Ramos (cell line): ENCODE data around the gene BAHCC1.

ENCODE experiments used
- in situ Hi-C: fragments of 300-500 bp; cut with MboI; formaldehyde crosslinking; loops from one replicate; pipeline ENCODE4 v1.14.3; 2022; ENCODE audit warnings: low sequenced_read_pairs; ENCODE audit not compliant: unreplicated experiment

Gene BAHCC1

DNA sequence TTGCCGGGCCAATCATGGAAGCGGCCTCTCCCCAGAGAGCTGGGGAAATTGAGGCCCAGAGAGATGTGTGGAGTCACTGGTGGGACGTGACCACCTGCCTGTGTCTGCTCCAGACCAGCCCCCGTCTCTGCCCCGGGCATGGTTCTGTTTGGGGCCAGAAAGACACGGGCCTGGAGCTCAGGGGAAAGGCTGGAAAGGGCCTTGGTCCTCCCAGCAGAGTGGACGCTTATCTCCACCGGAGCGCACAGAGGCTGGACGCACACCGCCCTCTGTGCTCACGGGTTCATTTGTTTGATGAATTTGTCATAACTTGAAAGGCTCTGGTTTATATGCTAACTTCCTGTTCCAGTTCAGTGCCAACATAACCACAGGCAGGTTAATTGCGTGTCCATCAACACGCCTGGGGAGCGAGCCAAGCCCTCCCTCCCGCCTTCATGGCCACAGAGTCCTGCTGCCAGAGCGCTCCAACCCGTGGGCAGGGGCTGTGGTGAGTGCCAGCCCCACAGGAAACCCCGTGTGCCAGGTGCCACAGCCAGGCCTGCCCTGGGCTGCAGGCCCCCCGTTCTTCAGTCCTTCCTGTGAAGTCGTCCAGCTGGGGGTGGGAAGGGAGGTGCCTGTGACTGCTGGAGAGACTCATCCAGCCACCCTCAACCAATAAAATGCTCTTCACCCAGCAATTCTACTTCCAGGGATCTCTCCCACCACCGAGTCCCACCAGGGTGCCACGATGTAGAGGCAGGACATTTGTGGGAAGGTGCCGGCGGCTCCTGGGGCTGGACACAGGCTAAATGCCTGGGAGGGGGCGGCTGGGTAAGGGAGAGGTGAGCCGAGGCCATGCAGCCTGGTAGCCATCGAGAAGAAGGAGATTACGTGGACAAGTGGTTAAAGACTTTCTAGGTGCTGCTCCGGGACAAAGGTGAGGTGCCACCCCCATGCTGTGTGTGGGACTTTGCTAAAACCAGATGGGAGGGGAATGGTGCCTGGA, 29.4 kb upstream of the BAHCC1 start:
- in situ Hi-C loops: loop anchor here (25.0 kb wide), 1 partner anchor 104 kb away; no protein-coding TSS in a partner anchor

DNA sequence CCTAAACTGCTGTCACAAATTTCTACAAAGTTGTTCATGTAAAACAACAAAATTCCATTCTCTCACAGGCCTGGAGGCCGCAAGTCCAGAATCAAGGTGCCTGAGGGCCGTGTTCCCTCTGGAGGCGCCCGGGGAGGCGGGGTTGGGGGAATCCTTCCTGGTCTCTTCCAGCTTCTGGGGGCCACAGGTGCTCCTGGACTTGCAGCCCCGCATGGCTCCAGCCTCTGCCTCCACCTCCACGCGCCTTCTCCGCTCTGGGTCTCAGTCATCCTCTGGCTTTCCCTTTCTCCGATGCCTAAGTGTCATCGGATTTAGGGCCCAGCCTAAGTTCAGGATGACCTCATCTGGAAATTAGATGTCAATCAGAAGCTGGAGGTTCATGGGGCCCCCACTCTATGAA, 28.6 kb upstream of the BAHCC1 start:
- in situ Hi-C loops: loop anchor here (25.0 kb wide), 1 partner anchor 104 kb away; no protein-coding TSS in a partner anchor

DNA sequence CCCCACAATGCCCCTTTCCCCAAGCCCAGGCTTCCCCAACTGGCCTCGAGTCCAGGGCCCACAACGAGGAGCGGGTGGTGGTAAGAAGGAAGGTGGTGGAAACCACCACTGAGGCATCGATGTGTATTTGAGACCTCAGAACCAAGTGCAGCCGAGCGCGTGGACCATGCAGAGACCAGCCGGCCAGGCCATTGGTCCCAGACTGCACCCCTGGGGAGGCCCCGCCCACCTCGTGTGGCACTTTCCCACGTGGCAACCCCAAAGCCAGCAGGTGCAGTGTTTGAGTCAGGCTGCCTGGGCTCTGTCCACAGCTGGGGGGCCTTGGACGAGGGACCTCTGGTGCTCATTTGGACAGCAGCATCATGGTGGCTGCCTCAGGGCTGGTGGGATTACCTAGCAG, 28.1 kb upstream of the BAHCC1 start:
- in situ Hi-C loops: loop anchor here (25.0 kb wide), 1 partner anchor 105 kb away; no protein-coding TSS in a partner anchor

DNA sequence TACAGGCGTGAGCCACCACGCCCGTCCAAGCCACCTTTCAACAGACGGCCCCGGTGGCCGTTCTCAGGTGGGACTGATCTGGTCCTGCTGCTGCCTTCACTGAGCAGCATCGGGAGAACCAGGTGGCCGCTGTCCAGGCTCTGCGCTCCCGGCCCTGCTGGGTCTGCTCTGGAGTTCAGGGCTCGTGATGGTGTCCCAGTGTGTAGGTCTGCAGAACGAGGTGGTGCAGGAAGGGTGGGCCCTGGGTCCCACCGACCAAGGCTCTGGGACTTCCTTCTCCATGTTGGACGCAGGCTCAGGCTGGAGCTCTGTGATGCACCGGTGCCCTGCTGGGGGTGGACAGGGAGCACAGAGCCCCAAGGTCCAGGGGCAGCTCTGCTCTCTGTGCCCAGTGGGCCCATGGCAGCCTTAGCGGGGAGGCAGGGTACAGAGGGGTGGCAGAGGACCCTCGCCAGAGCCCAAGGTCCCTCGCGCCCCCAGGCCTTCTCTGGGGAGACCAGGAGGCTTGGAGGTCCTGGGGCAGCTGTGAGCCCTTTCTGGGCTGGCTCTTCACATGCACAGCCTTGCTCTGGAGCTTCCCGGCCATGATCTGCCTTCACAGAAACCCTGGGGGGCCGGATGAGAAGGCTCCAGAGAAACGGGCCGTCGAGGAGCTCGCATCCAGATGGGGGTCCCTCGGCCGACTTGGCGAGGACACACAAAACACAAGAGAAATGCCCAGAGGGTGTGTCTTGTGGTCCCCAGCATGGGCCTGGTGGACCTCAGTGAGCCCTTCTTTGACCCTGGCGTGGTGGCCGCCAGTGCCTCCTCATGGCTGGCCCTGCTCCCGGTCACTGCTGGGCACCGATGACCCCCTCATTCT, 26.9 kb upstream of the BAHCC1 start:
- in situ Hi-C loops: loop anchor here (25.0 kb wide), 1 partner anchor 106 kb away; no protein-coding TSS in a partner anchor

DNA sequence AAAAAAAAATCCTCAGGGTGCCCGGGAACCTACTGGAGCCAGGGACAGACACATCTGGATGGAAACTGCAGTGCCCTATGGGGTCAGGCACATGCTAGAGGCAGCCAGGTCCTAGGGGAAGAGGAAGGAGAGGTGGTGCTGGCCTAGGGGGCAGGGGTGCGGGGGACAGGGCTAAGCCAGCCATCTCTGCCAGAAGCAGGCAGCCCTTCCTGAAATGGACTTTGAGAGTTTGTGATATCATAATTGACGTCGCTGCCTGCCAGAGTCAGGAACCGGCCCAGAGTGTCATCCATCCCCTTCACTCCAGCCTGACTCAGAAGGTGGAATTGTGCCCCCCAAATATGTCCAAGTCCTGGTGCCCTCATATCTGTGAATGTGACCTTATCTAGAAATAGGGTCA, 25.0 kb upstream of the BAHCC1 start:
- in situ Hi-C loops: loop anchor here (25.0 kb wide), 1 partner anchor 108 kb away; no protein-coding TSS in a partner anchor

DNA sequence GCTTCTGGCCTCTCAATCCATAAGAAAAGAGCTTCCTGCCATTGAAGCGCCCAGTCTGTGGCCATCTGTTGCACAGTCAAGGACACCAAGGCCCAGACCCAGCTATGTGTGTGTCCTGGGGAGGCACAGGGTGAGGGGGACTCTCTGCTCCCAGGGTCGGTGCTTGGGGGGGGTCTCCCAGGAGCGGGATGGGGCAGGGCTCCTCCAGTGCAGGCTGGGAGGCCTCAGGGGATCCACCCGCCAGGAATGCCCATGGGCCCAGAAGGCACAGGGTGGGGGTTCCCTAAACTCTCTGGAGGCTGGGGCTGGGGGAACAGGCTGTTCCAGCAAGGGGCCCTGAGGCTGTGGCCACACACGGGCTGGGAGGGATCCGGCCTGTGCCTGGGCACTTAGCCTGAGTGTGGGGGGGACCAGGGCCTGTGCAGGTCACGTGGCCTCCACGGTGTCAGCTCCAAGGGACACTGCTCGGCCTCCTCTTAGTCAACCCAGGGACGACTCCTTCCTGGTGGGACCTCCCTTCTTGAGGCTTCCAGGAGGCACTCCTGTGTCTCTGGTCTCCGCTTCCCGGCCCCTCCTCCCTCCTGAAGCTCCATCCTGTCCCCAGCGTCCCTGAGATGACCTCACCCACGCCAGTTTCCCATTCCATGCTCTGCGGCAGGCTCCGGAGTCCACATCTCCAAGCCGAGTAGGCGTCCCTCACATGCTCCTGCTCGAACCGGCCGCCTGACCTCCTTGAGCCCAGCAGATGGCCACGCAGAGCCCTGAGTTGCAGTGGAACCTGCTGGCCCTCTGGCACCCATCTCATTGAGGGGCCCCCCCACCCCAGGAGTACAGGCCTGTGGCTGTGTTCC, 23.1 kb upstream of the BAHCC1 start:
- in situ Hi-C loops: loop anchor here (25.0 kb wide), 1 partner anchor 110 kb away; no protein-coding TSS in a partner anchor

DNA sequence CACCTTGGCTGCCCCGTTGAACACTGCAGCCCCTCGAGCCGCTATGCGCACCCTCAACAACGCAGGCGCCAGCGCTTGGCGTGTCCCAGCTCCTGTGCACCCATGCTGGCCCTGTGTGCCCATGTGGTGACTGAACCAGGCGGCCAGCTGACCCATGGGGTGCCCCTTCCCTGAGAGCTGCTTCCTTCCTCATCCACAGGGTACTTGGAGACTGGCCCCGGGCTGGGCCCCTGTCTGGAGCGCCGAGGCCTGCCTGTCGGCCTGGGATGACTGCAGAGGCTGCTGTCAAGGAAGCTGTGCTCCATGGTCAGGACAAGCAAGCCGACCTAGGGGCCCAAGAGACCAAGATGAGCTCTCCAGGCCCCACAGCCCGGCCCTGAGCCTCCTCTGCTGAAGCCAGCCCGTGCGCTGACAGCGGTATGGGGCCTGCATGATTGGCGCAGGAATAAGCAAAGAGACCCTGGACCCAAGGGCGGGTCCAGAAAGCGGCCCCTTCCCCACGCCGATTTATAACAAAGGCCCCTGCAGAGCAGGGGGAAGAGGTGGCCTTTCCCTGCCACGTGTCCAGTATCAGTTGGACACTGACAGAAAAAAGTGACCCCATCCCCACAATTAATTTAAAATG, 21.6 kb upstream of the BAHCC1 start:
- in situ Hi-C loops: loop anchor here (25.0 kb wide), 1 partner anchor 111 kb away; no protein-coding TSS in a partner anchor

DNA sequence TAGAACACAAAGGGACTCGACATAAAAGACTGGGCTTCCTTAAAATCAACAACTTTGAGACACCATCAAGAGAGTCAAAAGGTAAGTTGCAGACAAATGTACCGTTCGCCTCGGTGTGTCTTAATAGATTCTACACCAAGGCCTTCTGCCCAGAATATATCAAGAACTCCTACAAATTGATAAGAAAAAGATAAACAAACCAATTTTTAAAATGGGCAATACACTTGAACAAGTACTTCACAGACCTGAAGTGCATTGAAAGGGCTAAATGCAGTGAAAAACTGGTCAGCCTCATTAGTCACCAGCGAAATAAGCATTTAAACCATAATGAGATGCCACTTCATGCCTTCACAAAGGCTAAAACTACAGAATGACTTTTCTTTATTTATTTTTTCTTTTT, 20.4 kb upstream of the BAHCC1 start:
- in situ Hi-C loops: loop anchor here (25.0 kb wide), 1 partner anchor 113 kb away; no protein-coding TSS in a partner anchor

DNA sequence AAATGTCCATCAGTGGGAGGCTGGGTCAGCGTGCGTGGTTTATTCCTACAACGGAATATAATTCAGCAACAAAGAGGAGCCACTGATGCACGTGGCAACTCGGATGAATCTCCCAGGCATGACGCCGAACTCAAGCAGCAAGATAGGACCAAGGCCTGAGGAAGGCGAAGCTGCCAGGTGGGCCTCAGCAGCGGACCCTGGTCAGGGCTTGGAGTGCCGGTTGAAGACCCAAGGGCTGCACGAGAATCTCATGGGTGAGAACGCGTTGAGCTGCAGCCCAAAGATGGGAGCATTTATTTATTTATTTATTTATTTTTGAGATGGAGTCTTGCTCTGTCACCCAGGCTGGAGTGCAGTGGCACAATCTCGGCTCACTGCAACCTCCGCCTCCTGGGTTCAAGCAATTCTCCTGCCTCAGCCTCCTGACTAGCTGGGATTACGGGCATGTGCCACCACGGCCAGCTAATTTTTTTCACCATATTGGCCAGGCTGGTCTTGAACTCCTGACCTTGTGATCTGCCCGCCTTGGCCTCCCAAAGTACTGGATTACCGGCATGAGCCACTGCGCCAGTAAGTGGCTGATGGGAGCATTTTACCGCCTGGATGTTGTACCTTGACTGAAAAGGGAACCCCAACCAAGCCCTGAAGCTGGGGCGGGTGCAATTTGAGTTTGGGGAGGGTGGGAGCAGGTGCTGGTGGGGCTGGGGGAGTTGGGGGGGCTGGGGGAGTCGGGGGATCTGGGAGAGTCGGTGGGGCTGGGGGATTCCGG, 18.1 kb upstream of the BAHCC1 start:
- in situ Hi-C loops: no loop called here

DNA sequence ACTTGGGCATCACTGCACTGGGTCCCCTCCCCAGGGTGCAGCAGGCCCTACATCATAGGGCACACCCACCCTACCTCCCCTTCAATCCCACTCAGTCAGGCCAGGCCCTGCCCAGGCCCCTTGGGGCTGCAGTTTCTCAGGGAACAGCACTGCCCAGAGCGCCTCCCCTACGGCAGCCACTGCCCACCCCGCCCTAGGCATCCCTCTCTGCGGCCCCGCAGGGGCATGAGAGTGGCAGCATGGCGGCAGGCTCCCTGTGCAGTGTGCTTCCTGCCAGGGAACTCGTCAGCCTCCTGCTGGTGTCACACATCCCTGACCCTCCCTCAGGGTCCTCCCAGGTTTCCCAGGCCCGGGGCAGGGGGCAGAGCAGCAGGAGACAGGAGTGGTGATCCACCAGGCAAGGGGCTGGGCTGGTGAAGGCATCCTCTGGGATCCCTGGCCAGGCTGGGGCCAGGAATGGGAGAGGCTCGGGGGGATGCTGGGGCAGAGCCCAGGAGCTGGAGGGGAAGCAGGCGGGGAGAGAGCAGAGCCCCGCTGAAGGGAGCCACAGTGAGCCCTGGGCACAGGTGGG, 16.2 kb upstream of the BAHCC1 start:
- in situ Hi-C loops: no loop called here

DNA sequence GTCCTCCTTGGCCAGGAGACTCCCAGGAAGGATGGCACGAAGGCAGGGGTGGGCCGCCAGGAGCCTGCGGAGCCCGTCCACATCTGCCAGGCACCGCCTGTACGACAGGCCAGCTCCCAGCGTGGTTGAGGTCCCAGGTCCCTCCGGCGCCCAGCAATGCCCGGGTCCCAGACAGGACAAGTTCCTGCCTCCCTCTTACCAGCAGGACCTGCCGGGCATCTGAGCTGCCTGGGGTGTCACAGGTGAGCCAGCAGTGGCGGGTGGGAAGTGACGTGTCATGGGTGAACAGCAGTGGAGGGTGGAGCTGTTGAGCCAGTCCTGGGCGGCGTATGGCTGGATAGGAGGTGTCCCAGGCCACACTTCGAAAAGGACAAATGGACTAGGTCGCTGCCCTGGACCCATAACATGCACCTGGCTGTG, 15.7 kb upstream of the BAHCC1 start:
- in situ Hi-C loops: no loop called here

DNA sequence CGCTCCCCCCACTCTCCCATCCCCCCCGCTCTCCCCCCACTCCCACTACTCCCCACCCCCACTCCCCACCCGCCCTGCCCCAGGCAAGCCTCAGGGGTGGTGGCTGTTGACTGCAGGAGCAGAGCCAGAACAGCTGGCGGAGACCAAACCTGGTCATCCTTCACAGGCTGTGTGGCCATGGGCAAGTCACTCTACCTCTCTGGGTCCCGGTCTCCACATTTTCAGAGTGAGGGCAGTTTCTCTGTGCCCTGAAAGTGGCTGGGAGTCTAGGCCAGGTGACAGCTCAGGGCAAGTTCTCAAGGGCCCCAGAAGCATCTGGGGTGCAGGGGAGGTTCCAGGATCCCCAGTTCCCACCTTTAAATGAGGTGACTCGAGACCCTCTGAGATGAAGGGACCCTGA, 15.1 kb upstream of the BAHCC1 start:
- in situ Hi-C loops: no loop called here

DNA sequence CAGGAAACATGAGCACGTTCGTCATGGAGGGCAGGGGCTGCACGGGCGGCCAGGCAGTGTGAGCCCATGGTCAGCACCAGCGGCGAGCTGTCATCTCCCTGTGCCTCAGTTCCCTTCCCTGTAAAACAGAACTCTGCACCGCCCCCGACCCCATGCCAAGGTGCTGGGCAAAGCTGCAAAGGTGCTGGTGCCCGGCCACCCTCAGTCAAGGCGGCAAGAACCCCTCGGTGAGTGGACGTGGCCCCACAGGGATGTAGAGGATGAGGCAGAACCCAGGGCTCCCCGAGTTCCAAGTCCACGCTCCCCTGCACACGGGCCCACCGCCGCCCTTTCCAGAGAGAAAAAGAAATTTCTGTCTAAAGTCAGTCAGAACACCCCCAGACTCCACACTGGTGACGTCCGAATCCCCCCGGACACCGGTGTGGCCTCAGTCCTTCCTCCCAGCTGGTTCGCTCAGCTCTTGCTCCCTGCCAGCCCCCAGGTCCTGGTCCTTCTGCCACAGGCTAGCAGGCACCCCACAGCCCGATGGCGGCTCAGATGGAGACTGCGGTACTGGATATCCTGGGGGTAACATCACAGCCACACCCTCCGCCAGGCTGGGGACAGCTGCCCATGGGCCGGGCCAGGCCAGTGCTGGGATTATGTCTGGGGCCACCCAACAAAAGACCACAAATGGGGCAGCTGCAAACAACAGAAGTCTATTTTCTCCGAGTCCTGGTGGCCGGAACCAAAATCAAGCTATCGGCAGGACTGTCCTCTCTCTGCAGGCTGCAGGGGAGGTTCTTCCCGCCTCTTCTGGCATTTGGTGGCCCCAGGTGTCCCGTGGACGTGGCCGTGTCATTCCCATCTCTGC, 14.4 kb upstream of the BAHCC1 start:
- in situ Hi-C loops: no loop called here

DNA sequence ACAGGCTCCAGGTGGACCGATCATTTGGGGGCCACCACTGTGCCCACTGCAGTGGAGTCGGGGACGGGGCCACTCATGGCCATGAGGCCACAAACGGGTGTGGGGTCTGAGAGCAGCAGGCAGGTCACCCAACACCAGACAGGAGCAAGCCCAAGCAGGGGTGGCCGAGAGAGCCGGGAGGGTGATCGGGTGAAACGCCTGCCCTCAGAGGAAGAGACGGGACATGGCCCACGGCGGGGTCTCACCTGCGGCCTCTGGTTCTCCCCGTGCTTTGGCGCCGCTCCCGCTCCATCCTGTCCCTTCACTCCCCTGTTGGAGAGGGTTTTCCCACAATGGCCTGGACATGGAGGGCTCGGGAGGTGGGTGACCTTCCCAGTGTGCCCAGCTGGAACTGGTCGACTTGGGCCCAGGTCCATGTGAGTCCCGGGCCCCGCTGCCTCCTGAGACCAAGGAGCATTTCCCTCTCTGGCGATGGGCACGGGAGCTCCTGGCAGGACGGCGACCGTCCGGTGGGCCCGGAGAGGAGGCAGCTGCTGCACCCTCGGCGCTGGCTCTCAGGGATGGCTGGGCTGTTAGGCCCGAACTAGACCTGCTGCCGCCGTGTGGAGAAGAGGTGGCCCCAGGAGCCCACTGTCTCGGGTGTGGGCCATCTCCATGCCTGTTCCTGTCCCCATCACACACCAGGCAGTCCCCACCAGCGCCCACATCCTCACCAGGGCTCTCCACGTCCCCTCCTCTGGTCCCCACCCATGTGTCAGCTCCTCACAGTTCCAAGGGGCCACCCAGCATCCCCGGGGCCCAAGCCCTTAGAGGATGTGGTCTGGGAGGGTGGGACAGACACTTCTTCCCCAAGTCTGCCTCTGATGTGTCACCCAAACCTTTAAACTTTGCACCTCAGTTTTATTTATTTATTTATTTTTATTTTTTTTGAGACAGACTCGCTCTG, 13.4 kb upstream of the BAHCC1 start:
- in situ Hi-C loops: no loop called here

DNA sequence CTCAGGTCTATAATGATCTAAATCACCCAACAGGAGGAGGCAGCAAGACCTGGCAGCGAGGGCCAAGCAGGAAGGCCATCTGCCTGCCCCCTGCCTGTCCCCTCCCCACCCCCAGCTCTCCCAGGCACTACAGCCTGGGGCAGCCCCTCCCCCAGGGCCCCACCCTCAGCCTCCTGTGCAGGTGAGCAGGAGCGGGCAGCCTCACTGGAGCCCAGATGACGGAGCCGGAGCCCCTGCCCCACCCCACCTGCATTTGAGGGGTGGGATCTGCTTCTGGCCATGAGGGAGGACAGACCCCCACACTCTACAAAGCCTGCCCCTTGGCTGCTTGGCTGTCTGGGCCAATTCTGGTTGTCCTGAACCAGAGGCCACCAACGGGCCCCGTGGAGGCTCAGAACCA, 12.4 kb upstream of the BAHCC1 start:
- in situ Hi-C loops: no loop called here
